Measurements from ENCODE around the gene PRKD1.
"Not testable (repeated sequence)": the region's sequence is repeated elsewhere in the genome, so short reads cannot be mapped to it uniquely, and the experiment has no call there.

Gene PRKD1

GRCh38 chr14:29900609-29901350 lies 26.9 kb downstream of the PRKD1 start:
- DNase-seq (ENCODE audit: low spot score): no peak

GRCh38 chr14:29898470-29898869 lies 29.2 kb downstream of the PRKD1 start:
- DNase-seq (ENCODE audit: low spot score): no peak

GRCh38 chr14:29897181-29897580 lies 30.5 kb downstream of the PRKD1 start:
- DNase-seq (ENCODE audit: low spot score): no peak

GRCh38 chr14:29896354-29896821 lies 31.3 kb downstream of the PRKD1 start:
- DNase-seq (ENCODE audit: low spot score): no peak

- DNase-seq (ENCODE audit: low spot score): no peak
Measured at GRCh38 chr14:29895591-29896083, 32.0 kb downstream of the PRKD1 start.

- DNase-seq (ENCODE audit: low spot score): no peak
Measured at GRCh38 chr14:29893989-29894388, 33.7 kb downstream of the PRKD1 start.

- DNase-seq (ENCODE audit: low spot score): no peak
Measured at GRCh38 chr14:29892327-29892726, 35.3 kb downstream of the PRKD1 start.

- DNase-seq (ENCODE audit: low spot score): no peak
Measured at GRCh38 chr14:29885988-29886387, 41.7 kb downstream of the PRKD1 start.

- no peak for DNase-seq (ENCODE audit: low spot score)
Measured at GRCh38 chr14:29868000-29868399, 59.6 kb downstream of the PRKD1 start.

GRCh38 chr14:29865299-29865698 lies 62.3 kb downstream of the PRKD1 start:
- DNase-seq (ENCODE audit: low spot score): no peak

GRCh38 chr14:29861996-29862395 lies 65.7 kb downstream of the PRKD1 start:
- no peak for DNase-seq (ENCODE audit: low spot score)

- DNase-seq (ENCODE audit: low spot score): no peak
Measured at GRCh38 chr14:29858299-29858698, 69.3 kb downstream of the PRKD1 start.

GRCh38 chr14:29857551-29857950 lies 70.1 kb downstream of the PRKD1 start:
- DNase-seq (ENCODE audit: low spot score): no peak

- no peak for DNase-seq (ENCODE audit: low spot score)
Measured at GRCh38 chr14:29856516-29856915, 71.1 kb downstream of the PRKD1 start.

GRCh38 chr14:29853691-29854090 lies 74.0 kb downstream of the PRKD1 start:
- not testable (repeated sequence) for DNase-seq (ENCODE audit: low spot score)

- DNase-seq (ENCODE audit: low spot score): no peak
Measured at GRCh38 chr14:29853272-29853671, 74.4 kb downstream of the PRKD1 start.

GRCh38 chr14:29851397-29851796 lies 76.2 kb downstream of the PRKD1 start:
- no peak for DNase-seq (ENCODE audit: low spot score)

- DNase-seq (ENCODE audit: low spot score): no peak
Measured at GRCh38 chr14:29847056-29847380, 80.6 kb downstream of the PRKD1 start.

GRCh38 chr14:29846339-29847055 lies 81.2 kb downstream of the PRKD1 start:
- DNase-seq (ENCODE audit: low spot score): no peak

GRCh38 chr14:29843981-29844380 lies 83.7 kb downstream of the PRKD1 start:
- no peak for DNase-seq (ENCODE audit: low spot score)

- no peak for DNase-seq (ENCODE audit: low spot score)
Measured at GRCh38 chr14:29842228-29842627, 85.4 kb downstream of the PRKD1 start.

- DNase-seq (ENCODE audit: low spot score): not testable (repeated sequence)
Measured at GRCh38 chr14:29840369-29840892, 87.2 kb downstream of the PRKD1 start.

- not testable (repeated sequence) for DNase-seq (ENCODE audit: low spot score)
Measured at GRCh38 chr14:29839691-29840090, 88.0 kb downstream of the PRKD1 start.

Data from activated CD4-positive, alpha-beta T cell treated with anti-CD3 and anti-CD28 coated beads, Interleukin-2, Interleukin-4, amounts not matched to agents 100 ng/mL and 50 ng/mL, durations not matched to agents 16 hours and 8 hours (primary cell).